DOHH2 (cell line): Measurements from ENCODE around the gene PNPO.

Source experiments
- EZH2phosphoT487 ChIP-seq: fragments of 200-600 bp; sonication (generic); IDR thresholded peaks from 2 replicates; pipeline ENCODE4 v1.6.1; 2017; ENCODE audit warnings: borderline replicate concordance, mild to moderate bottlenecking, antibody characterized with exemption, low read length, moderate library complexity, mixed read lengths
- TF ChIP-seq, protein P1 (sequence below): fragments of 200-600 bp; sonication (generic); IDR thresholded peaks from one replicate; pipeline ENCODE4 v1.5.1; 2014; ENCODE audit warnings: antibody characterized with exemption, mild to moderate bottlenecking, low read depth, low read length; ENCODE audit not compliant: poor library complexity, severe bottlenecking

DNA sequence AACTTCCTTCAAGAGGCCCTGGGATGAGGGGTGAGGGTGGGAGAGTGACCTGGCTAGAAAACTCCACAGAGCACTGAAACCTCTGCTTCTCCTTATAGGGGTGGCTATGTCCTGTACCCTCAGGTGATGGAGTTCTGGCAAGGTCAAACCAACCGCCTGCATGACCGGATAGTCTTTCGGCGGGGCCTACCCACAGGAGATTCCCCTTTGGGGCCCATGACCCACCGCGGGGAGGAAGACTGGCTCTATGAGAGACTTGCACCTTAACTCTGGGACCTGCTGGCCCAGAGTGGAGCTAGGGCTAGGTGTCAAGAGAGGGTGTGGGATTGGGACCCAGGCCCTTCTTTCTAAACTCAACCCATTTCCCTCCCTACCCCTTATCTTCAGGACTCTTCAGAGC lies 5.1 kb downstream of the PNPO start:
- TF ChIP-seq, protein P1, sequence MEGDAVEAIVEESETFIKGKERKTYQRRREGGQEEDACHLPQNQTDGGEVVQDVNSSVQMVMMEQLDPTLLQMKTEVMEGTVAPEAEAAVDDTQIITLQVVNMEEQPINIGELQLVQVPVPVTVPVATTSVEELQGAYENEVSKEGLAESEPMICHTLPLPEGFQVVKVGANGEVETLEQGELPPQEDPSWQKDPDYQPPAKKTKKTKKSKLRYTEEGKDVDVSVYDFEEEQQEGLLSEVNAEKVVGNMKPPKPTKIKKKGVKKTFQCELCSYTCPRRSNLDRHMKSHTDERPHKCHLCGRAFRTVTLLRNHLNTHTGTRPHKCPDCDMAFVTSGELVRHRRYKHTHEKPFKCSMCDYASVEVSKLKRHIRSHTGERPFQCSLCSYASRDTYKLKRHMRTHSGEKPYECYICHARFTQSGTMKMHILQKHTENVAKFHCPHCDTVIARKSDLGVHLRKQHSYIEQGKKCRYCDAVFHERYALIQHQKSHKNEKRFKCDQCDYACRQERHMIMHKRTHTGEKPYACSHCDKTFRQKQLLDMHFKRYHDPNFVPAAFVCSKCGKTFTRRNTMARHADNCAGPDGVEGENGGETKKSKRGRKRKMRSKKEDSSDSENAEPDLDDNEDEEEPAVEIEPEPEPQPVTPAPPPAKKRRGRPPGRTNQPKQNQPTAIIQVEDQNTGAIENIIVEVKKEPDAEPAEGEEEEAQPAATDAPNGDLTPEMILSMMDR: no peak
- no peak for TF ChIP-seq EZH2phosphoT487
